SK-N-SH (cell line): Measurements from ENCODE around the gene SUMF1. TPM values are rescaled to one million over a fixed set of nuclear protein-coding genes. Genes with fewer than 3 reads are reported as not detected.

Experiments
- CTCF ChIA-PET: fragments of 300-600, 350-600 bp; formaldehyde crosslinking; extraction: SDS; loops from one replicate; lab custom pipeline; 2021; lab: Yijun Ruan, JAX
- POLR2A ChIA-PET: fragments of 350-600 bp; sonication (Branson Sonifier 250); formaldehyde crosslinking; extraction: SDS; loops from one replicate; lab custom pipeline; 2020; ENCODE audit warnings: antibody characterized with exemption, inconsistent platforms; lab: Yijun Ruan, JAX
- DNase-seq: peaks from one replicate; pipeline ENCODE4 v3.0.0; 2012
- H2AFZ ChIP-seq: fragments of 200-600 bp; sonication (generic); 2 replicates; pipeline ENCODE4 v1.8.1; 2016; ENCODE audit warnings: antibody characterized with exemption, mild to moderate bottlenecking, low read depth
- H3F3A ChIP-seq: fragments of 200-600 bp; sonication (generic); replicated peaks from 2 replicates; pipeline ENCODE3; 2016; ENCODE audit warnings: antibody characterized with exemption, mild to moderate bottlenecking; ENCODE audit not compliant: insufficient read depth
- H3K27ac ChIP-seq, 2 experiments: fragments of 200-500 bp in 1 of 2; fragments of 200-600 bp in 1 of 2; sonication (Bioruptor generic) in 1 of 2; sonication (generic), shearing (Covaris generic) in 1 of 2; 2 replicates each; pipeline versions ENCODE4 v1.5.1 to v1.6.1; 2014 to 2016; ENCODE audit warnings: low read depth in 2 of 2, inconsistent platforms in 1 of 2, low read length in 1 of 2, mild to moderate bottlenecking in 1 of 2, mixed read lengths in 1 of 2
- H3K27me3 ChIP-seq: fragments of 200-600 bp; sonication (generic), shearing (Covaris generic); 2 replicates; pipeline ENCODE4 v1.6.1; 2016; ENCODE audit warnings: mixed run types; ENCODE audit not compliant: insufficient read depth
- H3K36me3 ChIP-seq, 2 experiments: fragments of 200-500 bp in 1 of 2; fragments of 200-600 bp in 1 of 2; sonication (Bioruptor generic) in 1 of 2; sonication (generic) in 1 of 2; replicated peaks in 1 of 2; 2 replicates each; pipeline versions ENCODE3 to v1.5.1; 2014 to 2016; ENCODE audit warnings: low read length in 1 of 2, mild to moderate bottlenecking in 1 of 2; ENCODE audit not compliant: insufficient read depth in 2 of 2, control insufficient read depth in 1 of 2
- H3K4me1 ChIP-seq, 2 experiments: fragments of 200-500 bp in 1 of 2; fragments of 200-600 bp in 1 of 2; sonication (Bioruptor generic) in 1 of 2; sonication (generic), shearing (Covaris generic) in 1 of 2; 2 replicates each; pipeline versions ENCODE4 v1.5.1 to v1.6.1; 2014 to 2016; ENCODE audit warnings: low read depth in 1 of 2, low read length in 1 of 2, mixed run types in 1 of 2; ENCODE audit not compliant: insufficient read depth in 2 of 2, control insufficient read depth in 1 of 2
- H3K4me2 ChIP-seq: fragments of 200-600 bp; sonication (generic), shearing (Covaris generic); 2 replicates; pipeline ENCODE4 v1.6.1; 2017; ENCODE audit warnings: mixed run types
- H3K4me3 ChIP-seq, 2 experiments: fragments of 200-500 bp in 1 of 2; fragments of 200-600 bp in 1 of 2; sonication (Bioruptor generic) in 1 of 2; sonication (generic), shearing (Covaris generic) in 1 of 2; 2 replicates each; pipeline versions ENCODE4 v1.5.1 to v1.8.1; 2014 to 2016; ENCODE audit warnings: low read depth in 2 of 2, inconsistent platforms in 1 of 2, low read length in 1 of 2, mild to moderate bottlenecking in 1 of 2, mixed read lengths in 1 of 2, moderate library complexity in 1 of 2
- H3K79me2 ChIP-seq: fragments of 200-600 bp; sonication (generic); 2 replicates; pipeline ENCODE4 v1.8.1; 2017; ENCODE audit warnings: mild to moderate bottlenecking; ENCODE audit not compliant: insufficient read depth
- H3K9ac ChIP-seq: fragments of 200-600 bp; sonication (generic); 2 replicates; pipeline ENCODE4 v1.6.1; 2017; ENCODE audit warnings: mixed run types
- H3K9me2 ChIP-seq: fragments of 200-600 bp; sonication (generic); 2 replicates; pipeline ENCODE4 v1.6.1; 2017; ENCODE audit warnings: mixed run types
- H3K9me3 ChIP-seq: fragments of 200-600 bp; sonication (generic); 2 replicates; pipeline ENCODE4 v1.6.1; 2017; ENCODE audit warnings: mixed run types, mild to moderate bottlenecking, moderate library complexity
- H4K20me1 ChIP-seq: fragments of 200-600 bp; sonication (generic); 2 replicates; pipeline ENCODE4 v1.6.1; 2017; ENCODE audit warnings: mild to moderate bottlenecking, mixed run types; ENCODE audit not compliant: insufficient read depth
- EP300 ChIP-seq, 2 experiments: IDR thresholded peaks; 2 replicates each; pipeline versions ENCODE4 v1.4.0 to v1.6.1; 2012; ENCODE audit warnings: borderline replicate concordance in 1 of 2, low read depth in 1 of 2, low read length in 1 of 2
- FOSL2 ChIP-seq: IDR thresholded peaks from 2 replicates; pipeline ENCODE4 v1.4.0; 2012; ENCODE audit warnings: low read depth, mild to moderate bottlenecking, moderate library complexity, borderline replicate concordance
- FOXM1 ChIP-seq: IDR thresholded peaks from 2 replicates; pipeline ENCODE4 v1.4.0; 2012; ENCODE audit warnings: low read depth, mild to moderate bottlenecking
- GABPA ChIP-seq: IDR thresholded peaks from 2 replicates; pipeline ENCODE4 v1.4.0; 2012; ENCODE audit warnings: low read depth, mild to moderate bottlenecking
- GATA2 ChIP-seq: sonication (generic); formaldehyde crosslinking; IDR thresholded peaks from 2 replicates; pipeline ENCODE4 v1.5.0; 2020; ENCODE audit warnings: mild to moderate bottlenecking, missing genetic modification reagents
- MAX ChIP-seq: IDR thresholded peaks from 2 replicates; pipeline ENCODE4 v1.4.0; 2012; ENCODE audit warnings: low read depth
- MEF2A ChIP-seq: IDR thresholded peaks from 2 replicates; pipeline ENCODE4 v1.4.0; 2012; ENCODE audit warnings: low read depth, borderline replicate concordance
- NFIC ChIP-seq: IDR thresholded peaks from 2 replicates; pipeline ENCODE4 v1.4.0; 2012; ENCODE audit warnings: borderline replicate concordance
- NRF1 ChIP-seq: IDR thresholded peaks from 2 replicates; pipeline ENCODE4 v1.6.1; 2012; ENCODE audit warnings: low read depth, mild to moderate bottlenecking, low read length
- PBX3 ChIP-seq: IDR thresholded peaks from 2 replicates; pipeline ENCODE4; 2012
- POLR2AphosphoS5 ChIP-seq: IDR thresholded peaks from 2 replicates; pipeline ENCODE4 v1.6.1; 2012; ENCODE audit warnings: low read depth, low read length
- RCOR1 ChIP-seq: fragments of 150-350 bp; IDR thresholded peaks from 2 replicates; pipeline ENCODE4 v1.6.1; 2017; ENCODE audit warnings: antibody characterized with exemption, low read length
- REST ChIP-seq: IDR thresholded peaks from 2 replicates; pipeline ENCODE4 v1.6.1; 2012; ENCODE audit warnings: mild to moderate bottlenecking, low read depth, low read length, moderate library complexity
- RFX5 ChIP-seq: IDR thresholded peaks from 2 replicates; pipeline ENCODE4 v1.6.1; 2012; ENCODE audit warnings: mild to moderate bottlenecking, improper control_type of control experiment, low read length
- TAF1 ChIP-seq: IDR thresholded peaks from 2 replicates; pipeline ENCODE4 v1.6.1; 2012; ENCODE audit warnings: low read depth, mild to moderate bottlenecking, low read length, moderate library complexity, borderline replicate concordance
- TCF12 ChIP-seq: IDR thresholded peaks from 2 replicates; pipeline ENCODE4 v1.4.0; 2012
- USF1 ChIP-seq: IDR thresholded peaks from 2 replicates; pipeline ENCODE4 v1.4.0; 2012; ENCODE audit warnings: low read depth, borderline replicate concordance
- USF2 ChIP-seq: fragments of 150-350 bp; IDR thresholded peaks from 2 replicates; pipeline ENCODE4 v1.6.1; 2017; ENCODE audit warnings: antibody characterized with exemption, low read length, low read depth, borderline replicate concordance
- YY1 ChIP-seq: IDR thresholded peaks from 2 replicates; pipeline ENCODE4 v1.4.0; 2012; ENCODE audit warnings: low read depth, mild to moderate bottlenecking
- WGBS: methylation state at CpG from one replicate; pipeline ENCODE4 v1.1.6; 2017; ENCODE audit warnings: low lambda C conversion rate; 5-methylcytosine and 5-hydroxymethylcytosine counted together
- polyA plus RNA-seq, 3 experiments: library from polyadenylated mRNA; depleted of rRNA; stranded (reverse); fragments of >200 nt; gene quantifications; 2 replicates each; pipeline ENCODE4 v1.2.3, GENCODE V29; 2012

The SUMF1 gene
- polyA plus RNA-seq, 1 of the 3 experiments (the other 2 are of a cell fraction): 56.9 TPM

GRCh38 chr3:4355401-4356219 lies 111.5 kb downstream of the SUMF1 start:
- Histone ChIP-seq H3K4me2 (peak overlapping the region; percentile 45; the same call in 1 of the 2 replicates), H2AFZ (no peak overlapping the region), H4K20me1 (no peaks in the 10 kb centered on the region), H3K27ac (peak overlapping the region in 1 of 2 experiments; percentile 84; a peak in 2 of 4 replicates), H3K9me2 (no peaks in the 10 kb centered on the region), H3F3A (no peaks in the 10 kb centered on the region), H3K9ac (no peak overlapping the region), H3K4me3 (no peak overlapping the region), H3K4me1 (peaks cover 0 to 21% of the 10 kb centered on the region in 2 experiments; a peak in 2 of 4 replicates), H3K79me2 (no peaks in the 10 kb centered on the region), H3K36me3 (peaks cover 0 to 7% of the 10 kb centered on the region in 2 experiments), H3K27me3 (no peaks in the 10 kb centered on the region), H3K9me3 (no peaks in the 10 kb centered on the region)
- POLR2A ChIA-PET: interaction anchor here (1.6 kb wide), 1 partner anchor 138 kb away, joined by 4 read pairs; the partner anchor contains the start of gene ITPR1
- 44% methylated on average over 6 of the region's 6 CpGs for WGBS
- DNase-seq: peak; percentile 55
- CTCF ChIA-PET: interaction anchor here (0.8 to 2.4 kb wide), 5 partner anchors 9 to 278 kb away, joined by 3 to 12 read pairs (median 4); partner anchors contain the start of gene ITPR1
- TF ChIP-seq YY1: no peak
- peak; percentile 24 for TF ChIP-seq RCOR1
- TF ChIP-seq GATA2 (CRISPR knock-in tag): peak; percentile 59; the same call in 1 of the 2 replicates
- TF ChIP-seq NFIC: peak; percentile 28; the same call in 1 of the 2 replicates
- TF ChIP-seq EP300 (IDR thresholded peaks at IDR 0.05; ENCODE audit: borderline replicate concordance in 1 of 2, low read depth in 1 of 2, low read length in 1 of 2): peak in 1 of 2 experiments; percentile 34; a peak in 2 of 4 replicates
- TF ChIP-seq TCF12: no peak
- TF ChIP-seq TAF1: no peak
- TF ChIP-seq RFX5: peak; percentile 91

GRCh38 chr3:4351872-4352271 lies 115.2 kb downstream of the SUMF1 start:
- Histone ChIP-seq H3K4me2 (no peak overlapping the region), H3K79me2 (no peaks in the 10 kb centered on the region), H3K9me2 (no peaks in the 10 kb centered on the region), H3K4me1 (peaks cover 0 to 21% of the 10 kb centered on the region in 2 experiments; a peak in 2 of 4 replicates), H3K4me3 (no peak overlapping the region), H3F3A (no peaks in the 10 kb centered on the region), H3K9me3 (no peaks in the 10 kb centered on the region), H3K27me3 (no peaks in the 10 kb centered on the region), H4K20me1 (no peaks in the 10 kb centered on the region), H3K9ac (no peak overlapping the region), H3K36me3 (no peaks in the 10 kb centered on the region), H3K27ac (no peak overlapping the region), H2AFZ (no peak overlapping the region)
- WGBS: 90% methylated on average over 4 of the region's 4 CpGs
- POLR2A ChIA-PET: interaction anchor here (1.8 kb wide), 1 partner anchor 142 kb away, joined by 17 read pairs; the partner anchor contains the start of gene ITPR1
- CTCF ChIA-PET: interaction anchor here (1.0 to 5.3 kb wide), 20 partner anchors 9 to 331 kb away, joined by 3 to 117 read pairs (median 10); partner anchors contain the start of gene ITPR1
- DNase-seq: no peak
- no peak for TF ChIP-seq GABPA
- no peak for TF ChIP-seq USF2
- no peak for TF ChIP-seq REST
- TF ChIP-seq MAX: no peak
- TF ChIP-seq MEF2A: no peak
- no peak for TF ChIP-seq FOXM1
- TF ChIP-seq NFIC: no peak
- TF ChIP-seq EP300 (IDR thresholded peaks at IDR 0.05; ENCODE audit: borderline replicate concordance in 1 of 2, low read depth in 1 of 2, low read length in 1 of 2): no peak
- no peak for TF ChIP-seq POLR2AphosphoS5
- no peak for TF ChIP-seq FOSL2
- TF ChIP-seq USF1: no peak
- no peak for TF ChIP-seq PBX3
- no peak for TF ChIP-seq NRF1
